AG10803 (cell line): ENCODE results near the gene MAK.

Source experiments
- DNase-seq: peaks from one replicate; pipeline ENCODE4 v3.0.0; 2010; ENCODE audit warnings: low read depth
- H3K4me3 ChIP-seq: 2 replicates; pipeline ENCODE4 v1.5.1; 2011; ENCODE audit warnings: mild to moderate bottlenecking, low read length, control low read depth
- TF ChIP-seq, protein P1 (sequence below): conservative IDR thresholded peaks from 2 replicates; pipeline ENCODE4 v1.5.1; 2011; ENCODE audit warnings: mild to moderate bottlenecking, low read length, control low read depth, inconsistent platforms

Gene MAK

DNA sequence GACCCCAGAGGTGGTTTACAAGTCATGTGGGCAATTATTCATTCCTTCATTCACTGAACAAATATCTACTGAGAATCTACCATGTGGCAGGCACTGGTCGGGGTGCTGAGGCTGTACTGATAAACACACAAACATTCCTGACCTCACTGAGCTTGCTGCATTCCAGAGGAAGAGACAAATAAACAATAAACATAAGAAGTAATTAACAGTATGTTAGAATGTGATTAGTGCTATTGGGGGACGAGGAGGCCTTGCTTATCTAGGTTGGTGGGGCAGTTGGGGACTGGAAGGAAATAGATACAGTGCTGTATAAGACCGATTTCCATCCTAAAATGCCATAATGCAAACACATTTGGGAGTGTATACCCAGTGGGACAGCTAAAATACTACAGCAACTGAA is 44.1 kb downstream of the MAK start:
- no peak for DNase-seq
- TF ChIP-seq, protein P1, sequence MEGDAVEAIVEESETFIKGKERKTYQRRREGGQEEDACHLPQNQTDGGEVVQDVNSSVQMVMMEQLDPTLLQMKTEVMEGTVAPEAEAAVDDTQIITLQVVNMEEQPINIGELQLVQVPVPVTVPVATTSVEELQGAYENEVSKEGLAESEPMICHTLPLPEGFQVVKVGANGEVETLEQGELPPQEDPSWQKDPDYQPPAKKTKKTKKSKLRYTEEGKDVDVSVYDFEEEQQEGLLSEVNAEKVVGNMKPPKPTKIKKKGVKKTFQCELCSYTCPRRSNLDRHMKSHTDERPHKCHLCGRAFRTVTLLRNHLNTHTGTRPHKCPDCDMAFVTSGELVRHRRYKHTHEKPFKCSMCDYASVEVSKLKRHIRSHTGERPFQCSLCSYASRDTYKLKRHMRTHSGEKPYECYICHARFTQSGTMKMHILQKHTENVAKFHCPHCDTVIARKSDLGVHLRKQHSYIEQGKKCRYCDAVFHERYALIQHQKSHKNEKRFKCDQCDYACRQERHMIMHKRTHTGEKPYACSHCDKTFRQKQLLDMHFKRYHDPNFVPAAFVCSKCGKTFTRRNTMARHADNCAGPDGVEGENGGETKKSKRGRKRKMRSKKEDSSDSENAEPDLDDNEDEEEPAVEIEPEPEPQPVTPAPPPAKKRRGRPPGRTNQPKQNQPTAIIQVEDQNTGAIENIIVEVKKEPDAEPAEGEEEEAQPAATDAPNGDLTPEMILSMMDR = no peak
- H3K4me3 ChIP-seq = no peak overlapping the region

DNA sequence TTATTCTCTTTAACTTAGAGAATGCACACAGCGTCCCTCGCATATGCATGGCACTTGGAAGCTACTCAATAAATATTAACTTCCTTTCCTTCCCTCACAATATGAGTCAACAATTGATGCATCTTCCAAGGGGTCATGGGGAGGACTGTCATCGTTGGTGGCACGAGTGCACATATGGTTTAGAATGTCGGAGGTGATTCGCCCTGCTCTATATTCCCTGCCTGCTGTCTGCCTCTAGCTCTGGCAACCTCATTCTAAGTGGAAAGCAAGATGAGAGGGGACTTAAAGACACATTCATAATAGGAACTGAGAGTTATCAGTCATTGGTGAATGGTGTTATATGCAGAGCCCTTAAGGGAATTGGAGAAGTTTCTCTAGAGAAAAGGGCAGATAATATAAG is 44.6 kb downstream of the MAK start:
- H3K4me3 ChIP-seq = no peak overlapping the region
- DNase-seq = no peak
- TF ChIP-seq, protein P1 = no peak

DNA sequence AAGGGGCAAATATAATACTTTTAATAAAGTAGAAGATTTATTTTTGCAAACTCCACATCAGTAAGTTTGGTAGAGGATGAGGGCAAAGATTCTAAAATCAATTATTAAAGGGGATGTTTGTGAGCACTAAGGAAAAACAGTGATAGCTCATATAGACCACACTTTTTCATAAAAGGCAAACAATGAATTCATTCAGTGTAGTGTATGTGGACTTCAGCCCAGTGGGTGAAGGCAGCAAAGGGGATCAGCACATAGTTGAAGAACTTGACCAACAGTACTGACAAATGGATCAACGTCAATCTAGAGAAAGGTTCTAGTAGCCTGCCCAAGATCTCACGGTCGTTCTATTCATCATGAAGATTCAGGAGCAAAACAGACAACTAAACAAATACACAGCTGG is 45.3 kb downstream of the MAK start:
- no peak overlapping the region for H3K4me3 ChIP-seq
- TF ChIP-seq, protein P1 = no peak
- DNase-seq = no peak

DNA sequence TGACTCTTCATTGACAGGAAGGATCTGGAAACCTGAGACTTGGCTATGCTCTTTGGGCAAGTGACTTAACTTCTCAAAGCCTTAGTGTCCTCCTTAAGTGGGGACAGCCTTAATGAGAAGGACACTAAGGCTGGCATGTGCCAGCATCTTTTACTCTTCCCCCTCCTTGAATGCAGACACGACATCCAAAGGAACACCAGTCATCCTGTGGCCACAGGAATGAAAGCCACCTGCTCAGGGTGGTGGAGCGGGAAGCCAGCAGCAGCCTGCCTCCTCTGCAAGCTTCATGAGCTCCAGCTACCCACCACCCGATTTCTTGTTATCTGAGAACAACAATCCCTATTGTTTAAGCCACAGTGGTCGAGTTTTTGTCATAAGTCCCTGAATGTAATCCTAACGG is 46.2 kb downstream of the MAK start:
- no peak overlapping the region for H3K4me3 ChIP-seq
- DNase-seq = no peak
- TF ChIP-seq, protein P1 = no peak

DNA sequence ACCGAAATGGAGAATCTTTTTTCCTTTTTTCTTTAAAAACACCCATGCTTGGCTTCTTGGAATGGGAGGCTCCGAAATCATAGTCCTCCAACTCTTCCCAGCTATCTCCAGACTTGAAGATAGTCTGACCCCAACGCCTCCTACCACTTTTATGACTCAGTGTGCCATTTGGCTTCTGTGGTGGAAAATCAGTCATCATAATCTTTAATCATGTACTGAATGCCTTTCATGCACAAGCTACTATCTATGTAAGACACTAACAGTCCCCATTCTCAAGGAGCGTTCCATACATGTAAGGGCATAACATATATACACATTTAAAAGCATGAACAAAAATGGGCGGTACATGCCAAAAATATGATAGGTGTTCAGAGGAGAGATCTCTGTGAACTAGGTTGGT is 46.7 kb downstream of the MAK start:
- no peak overlapping the region for H3K4me3 ChIP-seq
- DNase-seq = no peak
- TF ChIP-seq, protein P1 = no peak

DNA sequence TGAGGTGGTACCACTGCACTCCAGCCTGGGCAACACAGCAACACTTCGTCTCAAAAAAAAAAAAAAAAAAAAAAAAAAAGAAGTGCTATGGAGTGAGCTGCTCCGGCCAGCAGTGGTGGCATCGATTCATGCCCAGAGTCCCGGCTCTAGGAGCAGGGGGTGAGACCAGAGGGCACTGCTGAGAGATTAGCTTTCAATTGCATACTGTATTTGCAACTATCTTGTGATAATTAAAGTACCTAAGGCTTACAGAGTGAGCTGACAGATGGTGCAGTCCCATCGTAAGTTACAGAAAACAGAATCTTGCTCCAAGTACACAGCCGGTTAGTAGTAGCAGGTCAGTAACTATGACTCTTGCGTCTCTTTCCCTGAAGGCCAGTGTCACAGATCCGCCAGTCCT is 59.3 kb downstream of the MAK start:
- no peak for DNase-seq
- TF ChIP-seq, protein P1 = no peak
- H3K4me3 ChIP-seq = no peak overlapping the region

DNA sequence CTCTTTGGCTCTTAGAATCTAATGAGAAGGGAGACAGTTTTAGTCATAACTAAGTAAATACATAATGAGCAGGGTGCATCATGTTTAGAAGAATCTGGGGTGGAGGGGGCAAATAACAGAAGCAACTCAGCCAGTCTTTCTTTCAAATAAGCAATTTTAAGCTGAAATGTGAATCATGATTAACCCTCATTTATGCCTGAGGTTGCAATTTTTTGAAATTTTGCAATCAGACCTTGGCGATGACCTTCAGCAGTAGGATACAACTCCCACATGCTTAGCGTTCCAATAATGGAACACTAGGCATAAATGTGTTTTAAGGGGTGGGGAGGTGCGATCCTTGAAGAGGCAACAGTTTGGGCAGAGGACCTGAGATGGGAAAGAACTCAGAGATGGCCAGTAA is 60.1 kb downstream of the MAK start:
- TF ChIP-seq, protein P1 = no peak
- no peak overlapping the region for H3K4me3 ChIP-seq
- DNase-seq = no peak
